GM12875 (cell line): ENCODE results near the gene FOXP1.

ENCODE experiments used
- H3K4me3 ChIP-seq: one replicate; pipeline ENCODE4 v1.5.1; 2011; ENCODE audit warnings: low read depth, low read length, control low read depth
- CTCF ChIP-seq: IDR thresholded peaks from 2 replicates; pipeline ENCODE4 v1.5.1; 2011; ENCODE audit warnings: low read depth, mild to moderate bottlenecking, control low read depth, inconsistent platforms, low read length, moderate library complexity, borderline replicate concordance; ENCODE audit not compliant: insufficient read depth

FOXP1 gene

GRCh38 chr3:71245971-71246880, 337.3 kb downstream of the FOXP1 start:
- TF ChIP-seq CTCF, result no peak
- H3K4me3 ChIP-seq, result no peak overlapping the region

DNA sequence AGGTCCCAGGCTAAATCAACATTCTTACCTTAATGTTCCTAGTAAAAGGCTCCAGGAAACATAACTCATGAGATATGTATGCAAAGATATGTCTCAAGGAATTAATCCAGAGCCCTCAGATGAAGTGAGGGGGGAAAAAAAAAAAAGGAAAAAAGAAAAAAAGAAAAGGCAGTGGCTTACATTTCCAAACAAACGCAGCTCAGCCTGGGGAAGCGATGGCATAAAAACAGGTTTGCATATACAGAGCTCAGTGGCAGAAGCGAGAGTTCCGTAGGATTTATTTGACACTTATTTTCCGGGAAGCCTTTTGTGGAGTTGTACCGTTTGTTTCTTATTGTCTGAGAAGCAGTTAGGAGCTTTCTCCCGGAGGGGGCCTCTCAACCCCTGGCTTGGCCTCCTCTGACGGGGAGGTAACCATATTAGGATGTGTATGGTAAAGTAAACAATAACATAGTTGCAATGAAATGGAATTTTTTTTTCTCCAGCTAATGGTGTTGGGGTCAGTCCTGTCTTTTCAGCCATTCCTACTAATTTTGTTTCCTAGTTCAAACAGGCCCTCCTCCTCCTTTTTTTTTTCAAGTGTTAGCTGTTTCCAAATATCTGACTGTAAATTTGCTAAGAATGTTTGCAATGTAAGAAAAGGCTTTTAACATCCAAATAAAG, 338.6 kb downstream of the FOXP1 start:
- H3K4me3 ChIP-seq, result no peak overlapping the region
- TF ChIP-seq CTCF, result no peak

- no peak for TF ChIP-seq CTCF
- H3K4me3 ChIP-seq, result no peak overlapping the region
These were observed 339.2 kb downstream of the FOXP1 start for GRCh38 chr3:71244153-71244825.

GRCh38 chr3:71243229-71243628, 340.3 kb downstream of the FOXP1 start:
- TF ChIP-seq CTCF, result no peak
- no peak overlapping the region for H3K4me3 ChIP-seq

DNA sequence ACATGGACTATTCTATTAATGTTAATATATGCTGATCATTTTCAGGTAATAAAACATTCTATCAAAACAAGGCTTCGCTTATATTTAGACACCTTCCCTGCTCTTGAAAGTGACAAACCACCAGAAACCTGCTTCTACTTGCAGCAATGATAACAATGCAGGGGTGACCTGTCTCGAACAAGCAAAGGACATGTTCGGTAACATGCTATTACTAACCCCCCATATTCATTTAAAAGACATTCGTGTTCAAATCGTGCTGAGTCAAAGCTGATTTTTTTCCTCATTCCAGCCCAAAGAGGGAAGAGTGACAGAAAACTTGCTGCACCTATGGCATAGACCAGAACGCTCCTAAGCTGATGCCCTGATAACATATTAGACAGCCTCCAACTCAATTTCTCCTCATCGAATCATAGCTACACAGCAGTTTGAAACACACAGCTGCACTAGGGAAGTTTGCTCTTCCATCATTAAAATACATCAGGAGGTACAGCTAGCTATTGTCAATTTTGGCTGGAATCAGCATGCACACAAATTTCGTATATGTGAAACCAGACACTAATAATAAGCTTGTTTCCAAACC, 341.5 kb downstream of the FOXP1 start:
- no peak for TF ChIP-seq CTCF
- H3K4me3 ChIP-seq, result no peak overlapping the region

- no peak overlapping the region for H3K4me3 ChIP-seq
- TF ChIP-seq CTCF, result no peak
These were observed 342.2 kb downstream of the FOXP1 start for GRCh38 chr3:71241246-71241901.
